Mucosa of descending colon (tissue), 3 donors: ENCODE data around the gene LTA. TPM values are rescaled to one million over a fixed set of nuclear protein-coding genes. Genes with fewer than 3 reads are reported as not detected.

ENCODE experiments used
- ATAC-seq: fragments of 200-7000 bp; cut with Tn5 transposase; one replicate; pipeline ENCODE4 v1.9.1; 2020; ENCODE audit warnings: mild to moderate bottlenecking, moderate library complexity
- DNase-seq, 3 donors: peaks; one replicate each; pipeline ENCODE4 v3.0.0-alpha.2; 2020
- H3K36me3 ChIP-seq: fragments of 200-600 bp; one replicate; pipeline ENCODE4 v1.8.0; 2021; ENCODE audit warnings: low read depth, mild to moderate bottlenecking
- H3K4me1 ChIP-seq: fragments of 200-600 bp; one replicate; pipeline ENCODE4 v1.8.0; 2021; ENCODE audit warnings: low read depth, mild to moderate bottlenecking
- H3K4me3 ChIP-seq: fragments of 200-600 bp; one replicate; pipeline ENCODE4 v1.8.0; 2021; ENCODE audit warnings: mild to moderate bottlenecking
- H3K9me3 ChIP-seq: fragments of 200-600 bp; one replicate; pipeline ENCODE4 v1.8.0; 2021; ENCODE audit warnings: mild to moderate bottlenecking
- intact Hi-C, 2 donors: fragments of 100-400 bp; cut with DNase I in 1 of 2; cut with micrococcal nuclease in 1 of 2; formaldehyde crosslinking; loops; one replicate each; pipeline versions ENCODE4 v1.11.0 to v1.11.1; 2022; cut with DNase I, micrococcal nuclease
- total RNA-seq, 3 donors: library from RNA; stranded (reverse); fragmentation: NEBNext Ultra II Directional in 2 of 3; extraction: Animal tissue kit (Norgen Biotek cat#: 25700) in 2 of 3; gene quantifications; one replicate each; pipeline versions ENCODE4 v1.2.1 to v1.2.4, GENCODE V29; 2021 to 2023
- TF ChIP-seq, protein P1 (sequence below): fragments of 200-600 bp; IDR thresholded peaks from one replicate; pipeline ENCODE4 v1.8.0; 2022; ENCODE audit warnings: antibody characterized with exemption, mild to moderate bottlenecking
- donor health status: DM: no; HTN: no; CAD: no; lungs with moderate emphysema.
- donor health status: DM: no; HTN: no; CAD: no.
- donor health status: DM: no; HTN: yes; CAD: no.

LTA gene
- total RNA-seq, 3 donors from 2014 or later = 0.20 to 0.22 TPM; not detected in 1

GRCh38 chr6:31540640-31541039 is 31.4 kb upstream of the LTA start:
- Histone ChIP-seq H3K36me3 (peaks cover 29% of the 10 kb centered on the region), H3K4me3 (peak overlapping the region; percentile 52), H3K9me3 (no peaks in the 10 kb centered on the region), H3K4me1 (peaks cover 25% of the 10 kb centered on the region)
- TF ChIP-seq, protein P1, sequence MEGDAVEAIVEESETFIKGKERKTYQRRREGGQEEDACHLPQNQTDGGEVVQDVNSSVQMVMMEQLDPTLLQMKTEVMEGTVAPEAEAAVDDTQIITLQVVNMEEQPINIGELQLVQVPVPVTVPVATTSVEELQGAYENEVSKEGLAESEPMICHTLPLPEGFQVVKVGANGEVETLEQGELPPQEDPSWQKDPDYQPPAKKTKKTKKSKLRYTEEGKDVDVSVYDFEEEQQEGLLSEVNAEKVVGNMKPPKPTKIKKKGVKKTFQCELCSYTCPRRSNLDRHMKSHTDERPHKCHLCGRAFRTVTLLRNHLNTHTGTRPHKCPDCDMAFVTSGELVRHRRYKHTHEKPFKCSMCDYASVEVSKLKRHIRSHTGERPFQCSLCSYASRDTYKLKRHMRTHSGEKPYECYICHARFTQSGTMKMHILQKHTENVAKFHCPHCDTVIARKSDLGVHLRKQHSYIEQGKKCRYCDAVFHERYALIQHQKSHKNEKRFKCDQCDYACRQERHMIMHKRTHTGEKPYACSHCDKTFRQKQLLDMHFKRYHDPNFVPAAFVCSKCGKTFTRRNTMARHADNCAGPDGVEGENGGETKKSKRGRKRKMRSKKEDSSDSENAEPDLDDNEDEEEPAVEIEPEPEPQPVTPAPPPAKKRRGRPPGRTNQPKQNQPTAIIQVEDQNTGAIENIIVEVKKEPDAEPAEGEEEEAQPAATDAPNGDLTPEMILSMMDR = no peak
- intact Hi-C loops = no loop called here
- ATAC-seq (no peak), DNase-seq (no peak)

GRCh38 chr6:31541059-31541657 is 30.9 kb upstream of the LTA start:
- intact Hi-C loops = no loop called here
- TF ChIP-seq, protein P1 = no peak
- peak in 2 of 3 donors; percentile 69 to 85 for DNase-seq
- Histone ChIP-seq H3K4me1 (peaks cover 25% of the 10 kb centered on the region), H3K9me3 (no peaks in the 10 kb centered on the region), H3K36me3 (peaks cover 29% of the 10 kb centered on the region), H3K4me3 (peak overlapping the region; percentile 52)
- peak; percentile 56 for ATAC-seq

GRCh38 chr6:31541658-31542521 is 30.2 kb upstream of the LTA start, which contains the start of gene DDX39B:
DDX39B (minus strand) TSS chr6:31542003; CDS start chr6:31540532, 1,471 bp downstream.
- H3K36me3 ChIP-seq = peaks cover 24% of the 10 kb centered on the region
- peak within 1 kb of the TSS; percentile 52 for H3K4me3 ChIP-seq
- ATAC-seq = peak; percentile 91
- peak; percentile 93 to 98 (median 94) for DNase-seq
- TF ChIP-seq, protein P1 = no peak
- H3K9me3 ChIP-seq = no peaks in the 10 kb centered on the region
- peaks cover 25% of the 10 kb centered on the region for H3K4me1 ChIP-seq
- intact Hi-C loops = no loop called here

DNA sequence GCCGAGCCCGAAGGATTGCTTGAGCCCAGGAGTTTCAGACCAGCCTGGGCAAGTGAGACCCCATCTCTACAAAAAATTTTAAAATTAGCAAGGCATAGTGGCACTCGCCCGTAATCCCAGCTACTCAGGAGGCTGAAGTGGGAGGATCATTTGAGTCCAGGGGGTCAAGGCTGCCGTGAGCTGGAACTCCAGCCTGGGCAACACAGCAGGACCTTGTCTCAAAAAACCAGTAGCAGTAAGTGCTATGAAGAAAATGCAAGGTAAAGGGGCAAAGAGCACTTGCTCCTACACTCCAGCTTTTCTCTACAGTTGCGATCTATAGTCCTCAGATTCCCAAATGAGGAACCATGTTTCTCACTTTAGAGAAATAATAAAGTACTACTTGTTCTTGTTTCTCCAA is 28.4 kb upstream of the LTA start:
- ATAC-seq (no peak), DNase-seq (no peak)
- intact Hi-C loops = no loop called here
- no peaks in the 10 kb centered on the region for H3K9me3 ChIP-seq
- peaks cover 32% of the 10 kb centered on the region for H3K4me1 ChIP-seq
- H3K4me3 ChIP-seq = no peak overlapping the region
- TF ChIP-seq, protein P1 = no peak
- peaks cover 7% of the 10 kb centered on the region for H3K36me3 ChIP-seq

DNA sequence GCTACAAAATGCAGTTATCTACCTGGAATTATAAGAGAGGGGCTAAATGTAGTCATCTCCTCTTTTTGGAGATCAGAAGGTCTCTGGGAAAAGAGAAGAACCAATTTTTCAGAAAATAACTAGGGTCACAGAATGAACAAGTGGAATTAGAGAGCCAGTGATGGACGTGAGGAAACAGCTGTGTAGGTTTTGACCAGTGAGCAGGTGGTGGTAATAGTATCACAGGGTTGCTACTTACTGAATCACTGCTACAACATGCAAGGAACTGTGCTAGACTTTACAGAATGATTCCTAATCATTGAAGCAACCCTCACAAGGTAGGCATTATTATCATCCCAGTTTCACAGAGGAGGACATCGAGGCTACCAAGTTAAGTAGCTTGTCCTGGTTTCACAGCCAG is 27.4 kb upstream of the LTA start:
- no peaks in the 10 kb centered on the region for H3K36me3 ChIP-seq
- H3K4me1 ChIP-seq = peaks cover 25% of the 10 kb centered on the region
- TF ChIP-seq, protein P1 = no peak
- intact Hi-C loops = loop anchor here (5.0 kb wide), 2 partner anchors 48 to 53 kb away; partner anchors contain the start of gene NCR3 (in 1 of the 2)
- ATAC-seq (no peak), DNase-seq (no peak)
- no peaks in the 10 kb centered on the region for H3K9me3 ChIP-seq
- H3K4me3 ChIP-seq = no peak overlapping the region
